DOHH2 (cell line): ENCODE results near the gene POLR3A.

ENCODE experiments used
- H3F3A ChIP-seq: fragments of 200-600 bp; sonication (generic), shearing (Covaris generic); 2 replicates; pipeline ENCODE4 v1.6.0; 2016; ENCODE audit warnings: antibody characterized with exemption, mild to moderate bottlenecking; ENCODE audit not compliant: control insufficient read depth, insufficient read depth
- H3K27ac ChIP-seq: fragments of 200-600 bp; sonication (generic); 2 replicates; pipeline ENCODE4 v1.5.1; 2014; ENCODE audit warnings: low read depth, mild to moderate bottlenecking, low read length, moderate library complexity
- H3K27me3 ChIP-seq: fragments of 200-600 bp; sonication (generic); 2 replicates; pipeline ENCODE4 v1.6.1; 2014; ENCODE audit warnings: mild to moderate bottlenecking, low read length, mixed read lengths; ENCODE audit not compliant: control insufficient read depth
- H3K36me3 ChIP-seq: fragments of 200-600 bp; sonication (generic); 2 replicates; pipeline ENCODE4 v1.6.1; 2014; ENCODE audit warnings: mild to moderate bottlenecking, low read length, moderate library complexity, mixed read lengths; ENCODE audit not compliant: control insufficient read depth
- H3K4me1 ChIP-seq: fragments of 200-600 bp; sonication (generic); 2 replicates; pipeline ENCODE4 v1.6.1; 2014; ENCODE audit warnings: mild to moderate bottlenecking, low read length, mixed read lengths; ENCODE audit not compliant: control insufficient read depth
- H3K4me2 ChIP-seq: fragments of 200-600 bp; sonication (generic); 2 replicates; pipeline ENCODE4 v1.6.0; 2014; ENCODE audit warnings: mild to moderate bottlenecking, low read length, moderate library complexity
- H3K4me3 ChIP-seq: fragments of 200-600 bp; sonication (generic); 2 replicates; pipeline ENCODE4 v1.5.1; 2014; ENCODE audit warnings: mild to moderate bottlenecking, low read length, mixed read lengths
- H3K79me2 ChIP-seq: fragments of 200-600 bp; sonication (generic); 2 replicates; pipeline ENCODE4 v1.6.1; 2014; ENCODE audit warnings: mild to moderate bottlenecking, low read length, mixed read lengths; ENCODE audit not compliant: control insufficient read depth
- H3K9me2 ChIP-seq: fragments of 200-600 bp; sonication (generic); replicated peaks from 2 replicates; pipeline ENCODE4 v1.6.1; 2014; ENCODE audit warnings: mild to moderate bottlenecking, low read length, mixed read lengths; ENCODE audit not compliant: control insufficient read depth
- H3K9me3 ChIP-seq: fragments of 200-600 bp; sonication (generic); 2 replicates; pipeline ENCODE4 v1.6.1; 2014; ENCODE audit warnings: antibody characterized with exemption, low read length, mixed read lengths; ENCODE audit not compliant: control insufficient read depth, insufficient read depth
- H4K20me1 ChIP-seq: fragments of 200-600 bp; sonication (generic); 2 replicates; pipeline ENCODE4 v1.6.0; 2014; ENCODE audit warnings: low read depth, mild to moderate bottlenecking, antibody characterized with exemption, low read length, moderate library complexity; ENCODE audit not compliant: control insufficient read depth, insufficient read depth
- EZH2phosphoT487 ChIP-seq: fragments of 200-600 bp; sonication (generic); IDR thresholded peaks from 2 replicates; pipeline ENCODE4 v1.6.1; 2017; ENCODE audit warnings: borderline replicate concordance, mild to moderate bottlenecking, antibody characterized with exemption, low read length, moderate library complexity, mixed read lengths
- TF ChIP-seq, protein P1 (sequence below): fragments of 200-600 bp; sonication (generic); IDR thresholded peaks from one replicate; pipeline ENCODE4 v1.5.1; 2014; ENCODE audit warnings: antibody characterized with exemption, mild to moderate bottlenecking, low read depth, low read length; ENCODE audit not compliant: poor library complexity, severe bottlenecking

POLR3A gene

DNA sequence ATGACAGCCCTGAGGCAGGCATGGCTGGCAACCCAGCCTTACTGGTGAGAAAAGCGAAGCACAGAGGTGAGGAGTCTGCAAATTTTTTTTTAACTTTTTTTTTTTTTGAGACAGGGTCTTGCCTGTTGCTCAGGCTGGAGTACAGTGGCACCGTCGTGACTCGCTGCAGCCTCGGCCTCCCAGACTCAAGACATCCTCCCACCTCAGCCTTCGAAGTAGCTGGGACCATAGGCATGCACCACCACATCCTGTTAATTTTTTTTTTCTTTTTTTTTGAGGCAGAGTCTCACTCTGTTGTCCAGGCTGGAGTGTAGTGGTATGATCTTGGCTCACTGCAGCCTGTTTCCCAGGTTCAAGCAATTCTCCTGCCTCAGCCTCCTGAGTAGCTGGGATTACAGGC is 67.6 kb downstream of the POLR3A start:
- no peaks in the 10 kb centered on the region for H3K27me3 ChIP-seq
- no peaks in the 10 kb centered on the region for H3K4me1 ChIP-seq
- 0 out of 2 replicates have a peak, but pooled peaks cover 3% of the 10 kb centered on the region for H3K9me3 ChIP-seq
- no peaks in the 10 kb centered on the region for H3K36me3 ChIP-seq
- H3F3A ChIP-seq: no peaks in the 10 kb centered on the region
- no peaks in the 10 kb centered on the region for H3K79me2 ChIP-seq
- no peak overlapping the region for H3K27ac ChIP-seq
- H3K9me2 ChIP-seq: no peaks in the 10 kb centered on the region
- no peak overlapping the region for H3K4me2 ChIP-seq
- H3K4me3 ChIP-seq: no peak overlapping the region
- TF ChIP-seq, protein P1, sequence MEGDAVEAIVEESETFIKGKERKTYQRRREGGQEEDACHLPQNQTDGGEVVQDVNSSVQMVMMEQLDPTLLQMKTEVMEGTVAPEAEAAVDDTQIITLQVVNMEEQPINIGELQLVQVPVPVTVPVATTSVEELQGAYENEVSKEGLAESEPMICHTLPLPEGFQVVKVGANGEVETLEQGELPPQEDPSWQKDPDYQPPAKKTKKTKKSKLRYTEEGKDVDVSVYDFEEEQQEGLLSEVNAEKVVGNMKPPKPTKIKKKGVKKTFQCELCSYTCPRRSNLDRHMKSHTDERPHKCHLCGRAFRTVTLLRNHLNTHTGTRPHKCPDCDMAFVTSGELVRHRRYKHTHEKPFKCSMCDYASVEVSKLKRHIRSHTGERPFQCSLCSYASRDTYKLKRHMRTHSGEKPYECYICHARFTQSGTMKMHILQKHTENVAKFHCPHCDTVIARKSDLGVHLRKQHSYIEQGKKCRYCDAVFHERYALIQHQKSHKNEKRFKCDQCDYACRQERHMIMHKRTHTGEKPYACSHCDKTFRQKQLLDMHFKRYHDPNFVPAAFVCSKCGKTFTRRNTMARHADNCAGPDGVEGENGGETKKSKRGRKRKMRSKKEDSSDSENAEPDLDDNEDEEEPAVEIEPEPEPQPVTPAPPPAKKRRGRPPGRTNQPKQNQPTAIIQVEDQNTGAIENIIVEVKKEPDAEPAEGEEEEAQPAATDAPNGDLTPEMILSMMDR: no peak
- TF ChIP-seq EZH2phosphoT487: no peak
- no peaks in the 10 kb centered on the region for H4K20me1 ChIP-seq

DNA sequence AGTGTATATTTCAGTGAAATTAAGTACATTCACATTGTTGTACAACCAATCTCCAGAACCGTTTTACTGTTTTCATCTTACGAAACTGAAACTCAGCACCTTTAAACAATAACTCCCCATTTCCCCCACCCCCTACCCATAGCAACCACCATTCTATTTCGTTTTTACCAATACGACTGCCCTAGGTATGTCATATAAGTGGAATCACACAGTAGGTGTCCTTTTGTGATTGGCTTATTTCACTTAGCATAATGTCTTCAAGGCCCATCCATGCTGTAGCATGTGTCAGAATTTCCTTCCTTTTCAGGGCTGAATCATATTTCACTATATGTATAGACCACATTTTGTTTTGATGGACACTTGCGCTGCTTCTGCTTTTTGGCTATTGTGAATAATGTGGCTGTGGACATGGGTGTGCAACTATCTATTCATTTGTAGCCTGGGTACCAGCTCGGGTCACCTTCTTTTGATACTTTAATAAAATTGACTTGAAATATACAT is 68.4 kb downstream of the POLR3A start:
- Histone ChIP-seq H3K79me2 (no peaks in the 10 kb centered on the region), H3K9me2 (no peaks in the 10 kb centered on the region), H3F3A (no peaks in the 10 kb centered on the region), H3K27ac (no peak overlapping the region), H3K4me1 (no peaks in the 10 kb centered on the region), H3K36me3 (no peaks in the 10 kb centered on the region), H3K27me3 (no peaks in the 10 kb centered on the region), H4K20me1 (no peaks in the 10 kb centered on the region), H3K4me3 (no peak overlapping the region), H3K4me2 (no peak overlapping the region), H3K9me3 (0 out of 2 replicates have a peak, but pooled peaks cover 3% of the 10 kb centered on the region)
- no peak for TF ChIP-seq EZH2phosphoT487

DNA sequence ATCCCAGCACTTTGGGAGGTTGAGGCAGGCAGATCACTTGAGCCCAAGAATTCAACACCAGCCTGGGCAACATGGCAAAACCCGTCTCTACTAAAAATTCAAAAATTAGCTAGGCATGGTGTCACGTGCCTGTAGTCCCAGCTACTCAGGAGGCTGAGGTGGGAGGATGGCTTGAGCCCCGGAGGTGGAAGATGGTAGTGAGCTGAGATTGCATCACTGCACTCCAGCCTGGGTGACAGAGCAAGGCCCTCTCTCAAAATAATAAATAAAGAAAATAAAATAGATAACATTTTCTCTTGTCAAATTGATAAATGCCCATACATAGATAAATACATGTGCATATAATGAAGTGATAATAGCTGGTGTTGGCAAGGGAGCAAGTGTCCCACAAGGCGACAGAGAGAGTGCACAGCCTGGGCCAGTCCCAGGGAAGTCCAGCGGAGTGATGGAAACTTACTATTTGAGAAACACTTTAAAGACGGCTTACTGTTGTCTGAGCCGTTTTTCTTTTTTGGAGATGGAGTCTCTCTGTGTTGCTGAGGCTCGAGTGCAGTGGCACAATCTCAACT is 69.3 kb downstream of the POLR3A start:
- no peaks in the 10 kb centered on the region for H3K4me1 ChIP-seq
- H3K27ac ChIP-seq: no peak overlapping the region
- H3K36me3 ChIP-seq: no peaks in the 10 kb centered on the region
- no peaks in the 10 kb centered on the region for H3F3A ChIP-seq
- no peak overlapping the region for H3K4me2 ChIP-seq
- no peak overlapping the region for H3K4me3 ChIP-seq
- 0 out of 2 replicates have a peak, but pooled peaks cover 3% of the 10 kb centered on the region for H3K9me3 ChIP-seq
- no peaks in the 10 kb centered on the region for H3K9me2 ChIP-seq
- no peaks in the 10 kb centered on the region for H4K20me1 ChIP-seq
- no peaks in the 10 kb centered on the region for H3K27me3 ChIP-seq
- no peaks in the 10 kb centered on the region for H3K79me2 ChIP-seq
- TF ChIP-seq, protein P1: no peak
- TF ChIP-seq EZH2phosphoT487: no peak

DNA sequence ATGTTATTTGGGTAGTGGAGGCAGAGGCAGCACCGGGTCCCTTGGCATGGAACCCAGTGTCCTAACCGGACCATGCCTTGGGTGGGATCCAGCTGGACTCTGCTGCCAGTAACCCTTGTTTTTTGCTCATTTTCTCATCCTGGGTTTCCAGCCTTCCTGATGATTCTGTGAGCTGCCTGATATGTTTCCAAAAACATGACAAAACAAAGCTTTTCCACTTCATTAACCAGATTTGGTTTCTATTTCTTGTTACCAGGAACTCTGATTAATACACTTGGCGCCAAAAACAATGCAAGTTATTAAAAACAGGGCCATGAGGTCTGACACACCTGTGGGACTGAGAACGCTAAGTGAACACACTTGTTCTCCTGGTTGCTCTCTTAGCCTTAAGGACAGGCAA is 69.9 kb downstream of the POLR3A start:
- Histone ChIP-seq H3K79me2 (no peaks in the 10 kb centered on the region), H3F3A (no peaks in the 10 kb centered on the region), H3K27ac (no peak overlapping the region), H3K9me3 (0 out of 2 replicates have a peak, but pooled peaks cover 3% of the 10 kb centered on the region), H3K36me3 (no peaks in the 10 kb centered on the region), H3K4me2 (no peak overlapping the region), H3K27me3 (no peaks in the 10 kb centered on the region), H3K9me2 (no peaks in the 10 kb centered on the region), H3K4me1 (no peaks in the 10 kb centered on the region), H4K20me1 (no peaks in the 10 kb centered on the region), H3K4me3 (no peak overlapping the region)
- TF ChIP-seq, protein P1: no peak
- TF ChIP-seq EZH2phosphoT487: no peak
